ENCODE results near the gene MYO1D. TPM values are rescaled to one million over a fixed set of nuclear protein-coding genes. Genes with fewer than 3 reads are reported as not detected.
"Not testable (repeated sequence)": the region's sequence is repeated elsewhere in the genome, so short reads cannot be mapped to it uniquely, and the experiment has no call there.

MYO1D gene
- polyA plus RNA-seq, 10 donors: 3.8 to 7.8 (median 5.4) TPM

DNA sequence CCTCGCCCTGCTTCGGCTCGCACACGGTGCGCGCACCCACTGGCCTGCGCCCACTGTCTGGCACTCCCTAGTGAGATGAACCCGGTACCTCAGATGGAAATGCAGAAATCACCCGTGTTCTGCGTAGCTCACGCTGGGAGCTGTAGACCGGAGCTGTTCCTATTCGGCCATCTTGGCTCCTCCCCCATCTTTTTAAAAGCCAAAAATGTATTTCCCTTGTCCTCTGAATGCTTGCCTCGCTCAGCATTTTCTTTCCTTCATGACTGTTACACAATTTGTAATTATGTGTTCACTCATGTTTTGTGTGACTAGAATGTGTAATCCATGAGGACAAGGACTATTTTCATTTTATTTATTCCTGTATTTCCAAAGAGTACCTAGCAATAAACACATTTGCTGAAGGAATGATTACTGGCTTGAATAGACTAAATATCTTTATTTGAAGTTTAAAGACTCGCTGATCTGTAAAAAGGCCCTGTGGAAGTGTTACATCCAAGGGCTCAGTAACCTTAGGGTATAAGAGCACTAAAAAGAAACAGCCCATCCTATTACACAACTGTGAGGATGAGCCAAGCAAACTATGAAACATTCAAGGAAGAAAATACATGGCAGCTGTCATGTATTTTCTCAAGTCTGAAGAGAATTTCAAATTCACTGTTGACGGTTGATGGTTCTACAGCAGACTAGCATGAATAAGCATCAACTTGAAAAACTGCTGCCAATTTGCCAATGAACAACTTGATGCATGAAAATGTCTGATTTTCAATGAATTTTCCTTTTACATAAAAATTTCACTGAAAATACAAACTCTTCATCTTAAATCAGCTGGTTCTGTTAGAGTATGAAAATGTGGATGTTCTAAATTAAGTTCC is 192.6 kb downstream of the MYO1D start:
- DNase-seq: no peak

DNA sequence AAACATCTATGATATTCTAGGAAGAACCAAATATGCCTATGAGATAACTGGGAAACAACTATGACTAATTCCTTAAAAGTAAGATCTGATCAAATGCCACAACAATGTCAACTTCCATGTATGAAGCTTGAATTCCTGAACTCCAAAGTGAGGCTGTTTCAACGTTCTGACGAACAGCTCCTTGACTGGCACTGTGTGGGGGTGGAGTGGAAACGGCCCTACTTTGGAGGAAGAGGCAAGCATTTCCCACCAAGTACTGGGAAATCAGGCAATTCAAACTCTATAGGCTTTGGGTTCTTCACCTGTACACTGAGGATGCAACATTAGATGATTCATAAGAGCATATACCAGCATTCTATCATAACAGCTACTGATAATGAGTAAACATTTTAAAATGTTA is 203.0 kb downstream of the MYO1D start:
- DNase-seq: no peak

DNA sequence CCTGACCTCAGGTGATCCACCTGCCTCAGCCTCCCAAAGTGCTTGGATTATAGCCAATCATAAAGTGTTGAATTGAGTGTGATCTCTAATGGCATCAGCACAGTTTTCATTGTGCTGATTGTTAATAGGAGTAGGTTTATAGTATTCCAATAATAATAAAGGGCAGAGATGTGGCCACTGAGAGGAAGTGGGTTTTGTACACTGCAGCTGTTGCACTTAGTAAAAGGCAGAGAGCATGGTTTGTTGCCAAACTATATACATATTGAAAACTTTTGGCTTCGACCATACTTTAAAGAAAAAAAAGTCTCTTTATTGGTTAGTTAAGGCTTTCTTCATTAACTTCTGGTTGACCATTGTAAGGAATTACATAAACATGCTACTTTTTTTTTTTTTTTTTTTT is 204.2 kb downstream of the MYO1D start:
- no peak for DNase-seq

DNA sequence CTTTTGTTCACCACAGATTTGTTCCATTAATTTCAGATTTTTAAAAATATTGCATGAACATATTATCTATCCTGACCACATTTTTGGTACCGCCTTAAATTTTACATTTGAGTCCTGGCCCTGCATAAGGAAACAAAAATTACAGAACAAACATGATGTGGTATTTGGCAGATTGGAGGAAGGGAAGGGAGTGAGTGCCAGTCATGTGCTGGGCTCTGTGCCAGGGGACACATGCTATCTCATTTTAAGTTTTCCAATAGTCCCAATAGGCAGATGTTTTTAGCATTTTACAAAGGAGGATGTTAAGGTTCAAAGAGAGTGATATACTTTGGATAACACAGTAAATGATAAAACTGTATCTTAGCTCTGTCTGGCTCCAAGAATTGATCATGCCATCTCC is 205.0 kb downstream of the MYO1D start:
- peak; percentile 19 to 36 (median 28) for DNase-seq

DNA sequence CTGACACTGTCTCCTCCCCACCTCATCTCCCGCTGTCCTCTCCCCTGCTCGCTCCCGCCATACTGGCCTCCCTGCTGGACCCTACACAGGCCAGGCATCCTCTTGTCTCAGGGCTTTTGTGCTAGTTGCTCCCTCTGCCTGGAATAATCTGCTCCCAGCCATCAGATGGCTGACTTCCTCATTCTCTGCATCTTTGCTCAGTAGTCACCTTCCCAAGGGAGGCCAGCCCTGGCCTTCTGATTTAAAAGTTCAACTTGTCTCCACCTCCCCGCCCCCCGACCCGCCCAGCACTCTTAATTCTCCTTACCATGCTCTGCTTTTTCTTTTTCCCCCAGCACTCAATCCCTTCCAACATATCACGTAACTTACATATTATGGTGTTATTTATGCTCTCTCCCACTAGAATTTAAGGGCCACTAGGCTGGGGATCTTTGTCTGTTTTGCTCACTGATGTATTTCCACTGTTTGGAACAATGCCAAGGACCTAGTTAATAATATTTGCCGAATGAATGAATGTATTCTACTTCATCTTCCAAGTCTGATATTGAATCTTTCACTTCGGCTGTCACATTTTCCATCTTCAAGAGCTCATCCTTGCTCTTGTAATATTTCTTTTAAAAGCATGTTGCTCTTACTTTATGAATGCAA is 211.9 kb downstream of the MYO1D start:
- peak in 1 of 3 donors; percentile 3 for DNase-seq

DNA sequence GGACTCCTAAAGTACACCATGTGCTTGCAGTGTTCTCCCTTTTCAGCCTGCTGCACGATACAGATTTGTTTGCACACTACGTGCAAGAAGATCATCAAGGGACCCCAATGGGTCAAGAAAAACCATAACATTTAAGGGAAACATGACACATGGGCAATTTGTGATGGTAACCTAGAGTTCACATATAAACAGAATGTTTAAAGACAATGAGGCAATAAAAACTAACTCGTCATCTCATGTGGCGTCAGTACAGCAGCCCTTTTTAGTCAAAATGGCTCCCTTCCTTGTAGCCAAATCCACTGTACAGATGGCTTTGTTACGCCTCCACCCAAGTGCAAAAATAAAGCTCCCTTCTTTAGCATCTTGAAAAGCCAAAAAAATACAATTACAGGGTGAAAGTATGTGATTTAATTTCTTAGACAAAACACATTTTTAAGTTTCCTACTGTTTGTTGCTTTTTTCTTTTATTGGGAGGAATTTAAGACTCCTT is 216.4 kb downstream of the MYO1D start:
- no peak for DNase-seq

DNA sequence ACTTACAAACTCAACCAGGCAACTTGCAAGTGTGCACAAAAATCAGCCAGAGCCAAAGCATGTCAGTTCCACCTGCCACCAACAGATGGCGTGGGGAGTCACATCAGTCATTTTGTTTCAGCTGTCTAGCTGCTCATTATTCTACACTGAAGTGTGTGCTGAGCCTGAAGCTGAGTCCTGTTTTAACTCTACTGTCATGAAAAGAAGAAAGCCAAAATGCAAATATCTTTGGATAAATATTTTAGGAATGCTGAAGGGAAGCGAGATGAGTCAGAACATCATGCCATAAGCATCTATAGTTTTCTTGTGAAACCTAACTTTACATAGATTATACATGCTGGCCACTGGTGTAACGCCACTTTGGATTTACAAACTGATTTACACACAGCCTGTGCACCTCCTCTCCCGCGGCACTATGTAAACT is 217.5 kb downstream of the MYO1D start:
- peak; percentile 71 to 83 (median 72) for DNase-seq

DNA sequence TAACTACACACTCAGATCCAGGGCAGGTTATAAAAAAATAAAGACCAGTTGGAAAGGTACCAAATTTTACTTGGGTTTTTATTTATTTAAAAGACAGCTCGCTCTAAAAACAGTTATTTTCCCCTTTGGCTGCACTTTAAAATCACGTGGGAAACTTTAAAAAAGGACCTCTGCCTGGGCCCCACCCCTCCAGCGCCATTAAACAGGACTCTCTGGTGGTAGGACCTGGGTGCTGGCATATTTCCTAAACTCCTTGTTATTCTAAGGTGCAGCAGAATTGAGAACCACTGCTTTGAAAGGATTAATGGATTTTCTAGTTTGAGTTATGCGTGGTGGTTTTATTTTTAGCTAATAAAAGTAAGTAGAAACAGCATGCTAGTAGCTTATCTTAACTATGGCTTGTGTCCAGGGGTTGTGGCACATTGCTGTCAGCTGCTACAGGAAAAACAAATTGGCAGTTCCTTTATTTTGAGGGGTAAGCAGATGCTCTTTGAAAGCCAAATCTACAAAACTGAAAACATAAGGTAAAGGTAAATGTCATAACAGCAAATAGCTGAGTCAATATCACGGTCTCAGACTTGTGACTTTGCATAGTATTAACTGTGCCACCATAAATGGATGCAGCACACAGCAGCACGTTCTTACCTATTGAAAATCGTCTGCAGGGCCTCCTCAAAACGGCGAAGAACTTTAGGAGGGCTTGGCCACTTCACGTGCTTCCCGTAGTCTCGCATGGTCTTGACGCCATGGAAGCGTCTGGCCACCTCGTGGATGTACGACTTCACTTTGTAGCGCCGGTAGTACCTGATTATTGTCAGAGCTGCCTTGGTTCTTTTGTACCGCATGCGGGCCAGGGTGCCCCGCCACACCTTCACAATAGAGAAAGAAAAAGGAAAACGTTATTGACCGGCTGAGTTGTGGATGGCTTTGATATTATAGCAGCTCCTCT is 218.2 kb downstream of the MYO1D start:
- peak in 2 of 3 donors; percentile 5 to 9 for DNase-seq

DNA sequence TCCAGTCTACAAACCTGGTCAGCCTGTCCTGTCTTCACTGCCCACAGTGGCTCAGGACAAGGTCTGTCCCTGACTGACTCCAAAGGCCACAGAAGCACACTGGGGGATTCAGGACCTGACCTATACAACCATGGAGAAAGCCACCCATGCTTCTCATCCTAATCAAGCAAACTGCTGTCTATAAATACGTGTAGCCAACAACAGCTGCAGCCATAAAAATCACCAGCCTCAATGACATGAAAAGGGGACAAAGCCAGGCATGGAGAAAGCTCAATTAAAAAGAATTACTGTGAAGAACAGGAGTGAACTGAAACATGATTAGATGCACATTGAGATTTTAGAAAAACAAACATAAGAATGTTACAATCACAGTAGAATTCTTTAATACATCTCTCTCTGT is 220.0 kb downstream of the MYO1D start:
- peak in 2 of 3 donors; percentile 18 to 25 for DNase-seq

DNA sequence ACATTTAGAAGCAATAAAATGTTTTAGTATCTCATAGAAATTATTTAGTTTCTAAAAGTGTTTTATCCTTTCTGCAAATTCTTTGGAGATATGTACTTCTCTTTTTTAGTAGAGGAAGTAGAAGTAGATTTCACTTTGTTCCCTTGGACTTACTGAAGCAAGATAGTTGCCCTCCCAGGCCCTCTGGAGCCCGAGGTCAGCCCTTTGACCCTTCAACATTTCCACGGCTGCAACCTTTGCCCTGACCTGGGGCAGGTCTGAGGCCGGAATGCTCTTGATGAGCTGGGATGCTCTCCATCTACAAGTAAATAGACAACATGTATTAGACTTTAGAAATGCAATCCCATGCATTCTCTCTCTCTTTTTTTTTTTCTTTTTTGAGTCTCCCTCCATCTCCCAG is 222.6 kb downstream of the MYO1D start:
- DNase-seq: no peak

DNA sequence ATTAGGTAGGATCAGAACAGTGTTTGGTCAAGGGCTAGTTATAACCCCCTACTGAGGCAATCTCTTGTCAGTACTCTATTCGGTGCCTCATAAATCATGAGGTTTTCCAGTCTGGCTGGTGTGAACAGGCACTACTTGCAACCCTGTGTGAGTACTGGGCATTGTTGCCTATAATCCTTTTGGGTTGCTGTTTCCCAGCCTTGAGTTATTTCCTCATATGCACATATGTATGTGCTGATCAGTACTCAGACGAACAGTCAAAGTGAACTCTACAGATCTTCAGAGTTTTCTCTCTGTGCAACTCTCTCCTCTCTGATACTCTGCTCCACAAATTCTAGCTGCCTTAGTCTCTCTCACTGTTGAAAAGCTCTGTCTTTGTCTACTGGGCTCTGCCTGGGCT is 225.8 kb downstream of the MYO1D start:
- DNase-seq: no peak

DNA sequence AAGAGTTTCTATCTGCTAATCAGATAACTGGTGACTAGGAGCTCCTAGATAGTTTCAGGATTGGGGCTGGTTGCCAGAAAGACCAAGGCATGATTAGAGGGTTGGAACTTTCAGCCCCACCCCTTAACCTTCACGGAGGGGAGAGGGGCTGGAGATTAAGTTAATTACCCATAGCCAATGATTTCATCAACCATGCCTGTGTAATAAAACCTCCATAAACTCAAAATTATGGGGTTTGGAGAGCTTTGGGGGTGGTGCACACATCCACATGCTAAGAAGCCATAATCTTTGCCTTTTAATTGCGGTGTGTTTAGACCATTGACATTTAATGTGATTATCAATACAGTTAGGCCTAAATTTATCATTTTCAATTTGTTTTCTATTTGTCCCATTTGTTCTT is 228.5 kb downstream of the MYO1D start:
- no peak for DNase-seq

DNA sequence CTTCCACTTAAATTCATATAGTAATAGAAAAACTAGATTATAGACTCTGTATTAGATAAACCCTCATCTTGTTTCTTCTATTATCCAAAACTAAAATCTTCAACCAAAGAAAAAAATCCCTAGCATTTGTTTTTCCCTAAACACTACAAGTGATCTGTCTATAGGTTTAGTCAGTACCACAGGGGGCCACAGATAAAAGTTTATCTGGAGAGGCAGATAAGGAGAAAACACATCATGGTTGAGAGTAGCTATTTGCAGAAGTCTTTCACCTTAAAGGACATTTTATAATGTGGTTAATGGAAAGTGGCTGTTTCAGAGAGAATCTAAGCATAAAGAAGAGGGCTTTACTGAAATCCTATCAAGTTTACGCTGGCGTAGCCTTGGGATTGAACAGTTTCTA is 230.0 kb downstream of the MYO1D start:
- DNase-seq: no peak

DNA sequence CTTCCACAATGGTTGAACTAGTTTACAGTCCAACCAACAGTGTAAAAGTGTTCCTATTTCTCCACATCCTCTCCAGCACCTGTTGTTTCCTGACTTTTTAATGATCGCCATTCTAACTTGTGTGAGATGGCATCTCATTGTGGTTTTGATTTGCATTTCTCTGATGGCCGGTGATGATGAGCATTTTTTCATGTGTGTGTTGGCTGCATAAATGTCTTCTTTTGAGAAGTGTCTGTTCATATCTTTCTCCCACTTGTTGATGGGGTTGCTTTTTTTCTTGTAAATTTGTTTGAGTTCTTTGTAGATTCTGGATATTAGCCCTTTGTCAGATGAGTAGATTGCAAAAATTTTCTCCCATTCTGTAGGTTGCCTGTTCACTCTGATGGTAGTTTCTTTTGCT is 235.4 kb downstream of the MYO1D start:
- DNase-seq: not testable (repeated sequence)

DNA sequence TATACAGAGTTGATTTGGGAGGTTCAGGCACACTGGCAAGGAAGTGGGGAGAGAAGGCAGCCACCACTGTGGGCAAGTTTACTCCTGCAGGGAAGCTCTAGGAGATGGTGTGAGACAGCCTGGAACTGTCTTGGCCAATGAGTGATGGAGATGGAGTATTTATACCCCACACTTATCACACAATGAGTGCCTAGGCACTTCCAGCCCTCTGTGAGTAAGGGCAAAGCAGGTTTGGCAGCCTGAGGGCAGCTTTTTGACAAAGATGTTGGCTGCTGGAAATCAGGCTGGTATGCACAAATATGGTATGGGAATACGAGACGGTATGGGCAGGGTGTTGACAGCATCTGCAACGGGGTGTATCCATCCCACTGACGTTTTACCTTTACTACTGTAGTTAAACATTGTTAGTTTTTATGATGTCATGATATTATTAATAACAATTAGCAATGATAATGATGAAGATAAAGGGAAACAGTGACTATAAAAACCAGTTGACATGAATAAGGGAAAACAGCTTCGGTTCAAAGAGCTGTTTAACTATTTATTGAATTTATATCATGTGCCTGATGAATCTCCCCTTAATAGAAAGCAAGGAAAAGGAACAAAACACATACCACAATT is 240.2 kb downstream of the MYO1D start:
- no peak for DNase-seq

DNA sequence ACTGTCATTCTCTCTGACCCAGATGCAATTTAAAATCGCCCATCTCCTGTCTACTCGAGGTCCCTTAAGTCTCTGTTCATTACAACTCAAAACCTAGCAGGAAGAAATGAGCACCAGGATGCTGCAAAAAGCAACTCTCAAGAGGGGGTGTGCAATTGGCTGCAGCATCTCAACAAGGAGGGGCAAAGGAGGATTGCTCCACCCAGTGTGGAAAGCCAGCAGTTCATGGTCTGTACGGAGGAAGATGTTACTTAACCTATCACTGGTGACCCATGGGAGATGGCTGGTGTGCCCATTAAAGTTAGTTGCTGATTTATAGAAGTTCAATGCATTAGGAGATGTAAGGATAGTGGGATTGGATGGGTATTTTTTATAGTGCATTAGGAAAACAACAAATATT is 242.8 kb downstream of the MYO1D start:
- DNase-seq: no peak

DNA sequence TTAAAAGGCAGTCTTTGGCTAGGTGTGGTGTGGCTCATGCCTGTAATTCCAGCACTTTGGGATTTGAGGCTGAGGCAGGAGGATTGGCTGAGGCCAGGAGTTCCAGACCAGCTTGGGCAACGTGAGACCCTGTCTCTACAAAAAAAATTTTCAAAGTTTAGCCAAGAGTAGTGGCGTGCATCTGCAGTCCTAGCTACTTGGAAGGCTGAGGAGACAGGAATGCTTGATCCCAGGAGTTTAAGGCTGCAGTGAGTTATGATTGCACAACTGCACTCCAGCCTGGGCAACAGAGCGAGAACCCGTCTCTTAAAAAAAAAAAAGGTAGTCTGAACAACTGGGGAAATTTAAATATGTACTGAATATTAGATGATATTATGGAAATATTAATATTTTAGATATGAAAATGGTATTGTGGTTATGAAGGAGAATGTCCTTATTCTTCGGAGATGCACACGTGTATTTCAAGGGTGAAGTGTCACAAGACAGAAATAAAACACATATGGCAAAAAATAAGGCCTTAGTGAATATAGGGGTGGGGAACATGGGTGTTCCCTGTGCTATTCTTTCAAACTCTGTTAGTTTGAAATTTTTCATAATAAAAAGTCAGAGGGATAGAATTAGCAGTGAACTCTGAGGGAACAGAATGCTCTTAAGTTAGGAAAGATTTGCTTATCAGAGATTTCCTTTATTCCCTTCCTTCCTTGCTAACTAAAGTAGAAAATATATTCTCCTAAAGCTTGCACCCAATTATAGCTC is 245.4 kb downstream of the MYO1D start:
- peak in 1 of 3 donors; percentile 6 for DNase-seq

DNA sequence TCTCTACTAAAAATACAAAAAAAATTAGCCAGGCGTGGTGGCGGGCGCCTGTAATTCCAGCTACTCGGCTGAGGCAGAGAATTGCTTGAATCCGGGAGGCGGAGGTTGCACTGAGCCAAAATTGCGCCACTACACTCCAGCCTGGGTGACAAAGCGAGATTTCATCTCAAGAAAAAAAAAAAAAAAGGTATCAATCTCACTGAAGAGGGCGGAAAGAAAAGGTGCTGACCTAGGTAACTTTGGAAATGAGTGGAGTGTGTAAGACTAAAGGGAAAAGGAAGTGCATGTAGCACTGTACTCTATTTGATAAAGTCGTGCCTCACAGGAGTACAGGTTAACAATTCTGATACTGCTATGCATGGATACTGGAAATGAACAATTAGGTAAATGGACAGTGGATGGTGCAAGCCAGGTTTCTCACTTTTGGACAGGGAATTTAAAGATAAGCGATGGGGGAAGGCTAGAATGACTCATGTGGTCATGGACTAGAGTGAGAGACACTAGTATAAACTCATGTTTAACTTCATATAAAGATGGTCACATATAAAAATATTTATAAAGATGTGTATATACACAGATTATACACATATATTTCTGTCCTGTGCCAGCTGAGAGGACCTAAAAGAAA is 247.2 kb downstream of the MYO1D start:
- DNase-seq: no peak

DNA sequence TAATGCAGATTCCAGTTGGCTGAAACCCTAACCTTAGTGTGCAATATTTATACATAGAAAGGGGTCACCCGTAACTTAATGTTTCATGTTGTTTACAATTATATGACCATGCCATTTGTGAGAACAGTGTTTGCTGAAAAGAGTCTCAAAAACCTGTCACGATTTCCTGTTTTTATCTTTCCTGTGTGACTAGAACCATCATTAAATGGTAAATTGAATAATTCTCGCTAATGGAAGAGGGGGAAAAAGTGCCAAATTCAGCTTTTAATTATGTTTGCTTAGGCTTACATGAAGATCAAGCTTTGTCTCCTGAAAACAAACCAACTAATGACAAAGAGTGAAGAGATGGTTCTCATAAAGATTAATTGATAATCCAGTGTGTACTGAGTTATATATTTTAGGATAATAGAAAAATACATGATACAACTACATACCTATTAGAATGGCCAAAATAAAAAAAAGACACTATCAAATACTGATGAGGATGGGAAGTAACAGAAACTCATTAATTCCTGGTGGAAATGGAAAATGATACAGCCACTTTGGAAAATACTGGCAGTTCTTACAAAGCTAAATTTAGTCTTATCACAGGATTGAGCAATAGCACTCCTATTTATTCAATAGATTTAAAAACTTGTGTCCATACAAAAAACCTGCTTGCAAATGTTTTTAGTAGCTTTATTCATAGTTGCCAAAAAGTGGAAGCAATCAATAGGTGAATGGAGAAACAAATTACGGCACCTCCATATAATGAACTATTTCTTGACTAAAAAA is 248.5 kb downstream of the MYO1D start:
- DNase-seq: no peak
